Measurements from ENCODE around the gene NRG3. TPM values are rescaled to one million over a fixed set of nuclear protein-coding genes. Genes with fewer than 3 reads are reported as not detected.

Gene NRG3
- total RNA-seq, 6 experiments from 2014 or later: 0.34 to 0.99 (median 0.75) TPM

DNA sequence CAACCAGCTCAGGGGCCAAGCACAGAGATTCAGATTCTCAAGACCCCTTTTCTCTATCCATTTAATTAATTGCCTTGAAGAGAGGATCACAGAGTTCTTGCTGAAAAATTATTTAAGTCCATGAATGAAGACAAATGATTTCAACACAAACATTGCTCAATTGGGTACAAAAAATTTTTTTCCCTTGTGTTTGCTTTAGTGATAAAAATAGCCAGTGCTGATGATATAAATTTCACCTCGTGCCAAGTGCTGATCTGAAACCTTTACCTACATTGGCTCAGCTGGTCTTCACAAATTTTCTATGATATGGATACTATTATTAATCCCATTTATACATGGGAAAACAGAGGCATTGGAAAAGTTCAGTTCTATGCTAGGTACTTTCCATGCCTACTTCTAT lies 377.1 kb downstream of the NRG3 start:
- Histone ChIP-seq H3K4me1 (no peaks in the 10 kb centered on the region), H3K4me3 (no peak overlapping the region), H3K27me3 (no peaks in the 10 kb centered on the region), H3K9me3 (no peaks in the 10 kb centered on the region), H3K36me3 (no peaks in the 10 kb centered on the region), H3K27ac (no peak overlapping the region)
- 13% methylated on average over 1 of the region's 1 CpG for WGBS (ENCODE audit: insufficient coverage, low coverage, low lambda C conversion rate, missing lambda C conversion rate)
- intact Hi-C loops (cut with DNase I): no loop called here
- DNase-seq: no peak
- peak in 2 of 4 donors; percentile 50 to 65 for ATAC-seq
- TF ChIP-seq POLR2A (IDR thresholded peaks at IDR 0.05): no peak
- TF ChIP-seq, protein P1, sequence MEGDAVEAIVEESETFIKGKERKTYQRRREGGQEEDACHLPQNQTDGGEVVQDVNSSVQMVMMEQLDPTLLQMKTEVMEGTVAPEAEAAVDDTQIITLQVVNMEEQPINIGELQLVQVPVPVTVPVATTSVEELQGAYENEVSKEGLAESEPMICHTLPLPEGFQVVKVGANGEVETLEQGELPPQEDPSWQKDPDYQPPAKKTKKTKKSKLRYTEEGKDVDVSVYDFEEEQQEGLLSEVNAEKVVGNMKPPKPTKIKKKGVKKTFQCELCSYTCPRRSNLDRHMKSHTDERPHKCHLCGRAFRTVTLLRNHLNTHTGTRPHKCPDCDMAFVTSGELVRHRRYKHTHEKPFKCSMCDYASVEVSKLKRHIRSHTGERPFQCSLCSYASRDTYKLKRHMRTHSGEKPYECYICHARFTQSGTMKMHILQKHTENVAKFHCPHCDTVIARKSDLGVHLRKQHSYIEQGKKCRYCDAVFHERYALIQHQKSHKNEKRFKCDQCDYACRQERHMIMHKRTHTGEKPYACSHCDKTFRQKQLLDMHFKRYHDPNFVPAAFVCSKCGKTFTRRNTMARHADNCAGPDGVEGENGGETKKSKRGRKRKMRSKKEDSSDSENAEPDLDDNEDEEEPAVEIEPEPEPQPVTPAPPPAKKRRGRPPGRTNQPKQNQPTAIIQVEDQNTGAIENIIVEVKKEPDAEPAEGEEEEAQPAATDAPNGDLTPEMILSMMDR (IDR thresholded peaks at IDR 0.05): no peak

DNA sequence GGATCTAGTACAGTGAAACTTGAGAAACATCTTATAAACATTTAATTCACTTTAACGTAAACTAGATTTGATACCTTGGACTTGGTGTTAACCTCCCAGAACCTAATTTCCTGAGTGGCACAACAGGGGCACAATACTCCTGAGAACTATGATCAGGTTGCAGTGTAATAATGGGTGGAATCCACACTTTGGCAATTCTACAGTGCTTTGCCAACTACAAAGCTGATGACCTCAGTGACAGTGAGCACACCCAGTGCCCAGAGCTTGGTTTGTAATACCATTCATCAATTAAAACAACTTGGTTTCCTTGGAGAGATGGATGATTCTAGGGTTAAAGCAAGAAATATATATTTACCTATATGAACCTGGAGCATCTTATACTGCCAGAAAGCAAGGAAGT lies 379.2 kb downstream of the NRG3 start:
- TF ChIP-seq POLR2A (IDR thresholded peaks at IDR 0.05): no peak
- TF ChIP-seq, protein P1 (IDR thresholded peaks at IDR 0.05): no peak
- Histone ChIP-seq H3K4me3 (no peak overlapping the region), H3K36me3 (no peaks in the 10 kb centered on the region), H3K4me1 (no peaks in the 10 kb centered on the region), H3K27me3 (no peaks in the 10 kb centered on the region), H3K9me3 (no peaks in the 10 kb centered on the region), H3K27ac (no peak overlapping the region)
- DNase-seq: no peak
- intact Hi-C loops (cut with DNase I): no loop called here
- ATAC-seq: peak; percentile 20 to 95 (median 56)
- WGBS (ENCODE audit: insufficient coverage, low coverage, low lambda C conversion rate, missing lambda C conversion rate): 37% methylated on average over 1 of the region's 1 CpG

DNA sequence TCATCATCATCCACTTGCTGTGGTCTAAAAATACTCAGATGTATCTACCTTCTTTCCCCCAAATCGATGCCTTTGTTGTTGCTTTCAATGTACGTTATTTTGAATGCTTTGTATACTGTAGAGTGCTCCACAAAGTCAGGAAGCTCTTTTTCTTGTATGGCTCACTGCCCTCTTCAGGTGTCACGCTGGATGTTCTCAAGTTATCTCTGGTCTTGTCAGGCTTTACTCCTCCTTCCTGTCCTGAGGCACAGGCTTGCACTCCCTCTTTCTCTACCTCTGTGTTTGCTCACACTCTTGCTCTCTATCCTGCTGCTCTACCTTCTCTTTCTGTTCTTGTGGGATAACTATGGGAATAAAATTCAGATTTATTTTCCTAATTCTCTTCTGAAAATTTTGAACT lies 381.3 kb downstream of the NRG3 start:
- Histone ChIP-seq H3K9me3 (no peaks in the 10 kb centered on the region), H3K27ac (no peak overlapping the region), H3K4me3 (no peak overlapping the region), H3K4me1 (no peaks in the 10 kb centered on the region), H3K36me3 (no peaks in the 10 kb centered on the region), H3K27me3 (no peaks in the 10 kb centered on the region)
- no peak for DNase-seq
- no peak for ATAC-seq
- 59% methylated on average over 3 of the region's 3 CpGs for WGBS (ENCODE audit: insufficient coverage, low coverage, low lambda C conversion rate, missing lambda C conversion rate)
- intact Hi-C loops (cut with DNase I): no loop called here
- TF ChIP-seq, protein P1 (IDR thresholded peaks at IDR 0.05): no peak
- TF ChIP-seq POLR2A (IDR thresholded peaks at IDR 0.05): no peak

DNA sequence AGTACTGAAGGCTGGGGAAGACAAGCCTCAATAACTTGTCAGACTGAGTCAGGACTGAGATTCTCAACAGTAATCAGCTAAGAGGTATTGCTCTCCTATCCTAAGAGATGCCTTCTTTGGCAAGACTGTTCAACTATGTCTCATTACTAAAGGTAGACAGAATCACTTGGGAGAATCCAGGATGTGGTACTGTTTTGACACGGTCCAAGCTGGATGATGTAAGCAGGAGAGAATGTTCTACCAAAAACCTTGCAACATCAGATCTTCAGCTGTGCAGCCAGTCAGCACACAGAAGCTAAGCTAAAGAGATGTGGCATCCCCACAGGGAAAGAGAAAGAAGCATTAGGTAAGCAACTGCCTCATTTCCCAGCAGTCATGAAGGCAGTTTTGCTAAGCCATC lies 391.4 kb downstream of the NRG3 start:
- Histone ChIP-seq H3K27me3 (no peaks in the 10 kb centered on the region), H3K4me3 (no peak overlapping the region), H3K9me3 (no peaks in the 10 kb centered on the region), H3K4me1 (no peaks in the 10 kb centered on the region), H3K36me3 (no peaks in the 10 kb centered on the region), H3K27ac (no peak overlapping the region)
- 71% methylated on average over 1 of the region's 1 CpG for WGBS (ENCODE audit: insufficient coverage, low coverage, low lambda C conversion rate, missing lambda C conversion rate)
- no peak for DNase-seq
- ATAC-seq: peak in 1 of 4 donors; percentile 72
- TF ChIP-seq, protein P1 (IDR thresholded peaks at IDR 0.05): no peak
- no peak for TF ChIP-seq POLR2A (IDR thresholded peaks at IDR 0.05)
- intact Hi-C loops (cut with DNase I): no loop called here

DNA sequence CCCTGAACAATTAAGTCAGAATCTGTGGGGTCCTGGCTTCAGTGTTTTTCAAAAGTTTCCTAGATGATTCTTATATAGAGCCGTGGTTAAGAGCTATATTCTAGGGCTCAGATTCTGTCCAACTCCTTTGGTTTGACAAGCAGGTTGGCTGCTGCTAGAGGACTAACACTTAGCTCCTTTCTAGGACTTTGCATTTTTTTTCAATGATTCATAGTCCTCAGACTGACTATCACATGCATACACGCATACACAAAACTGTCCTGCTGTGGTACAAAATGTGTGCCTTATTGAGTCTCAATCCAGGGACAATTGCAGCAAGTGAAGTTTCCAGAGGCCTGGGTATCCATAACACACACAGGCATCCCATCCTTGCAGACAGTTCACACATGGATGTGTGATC lies 392.0 kb downstream of the NRG3 start:
- no peak for TF ChIP-seq POLR2A (IDR thresholded peaks at IDR 0.05)
- TF ChIP-seq, protein P1 (IDR thresholded peaks at IDR 0.05): no peak
- no peak overlapping the region for H3K27ac ChIP-seq
- no peaks in the 10 kb centered on the region for H3K4me1 ChIP-seq
- no peak for DNase-seq
- intact Hi-C loops (cut with DNase I): no loop called here
- ATAC-seq: no peak
- H3K9me3 ChIP-seq: no peaks in the 10 kb centered on the region
- H3K4me3 ChIP-seq: no peak overlapping the region
- no peaks in the 10 kb centered on the region for H3K27me3 ChIP-seq
- H3K36me3 ChIP-seq: no peaks in the 10 kb centered on the region
- WGBS (ENCODE audit: insufficient coverage, low coverage, low lambda C conversion rate, missing lambda C conversion rate): 75% methylated on average over 2 of the region's 2 CpGs
